ENCODE results near the gene SORL1-AS1.
A peak's percentile ranks its signal among the peaks of the same experiment; 100 is the strongest.

DNA sequence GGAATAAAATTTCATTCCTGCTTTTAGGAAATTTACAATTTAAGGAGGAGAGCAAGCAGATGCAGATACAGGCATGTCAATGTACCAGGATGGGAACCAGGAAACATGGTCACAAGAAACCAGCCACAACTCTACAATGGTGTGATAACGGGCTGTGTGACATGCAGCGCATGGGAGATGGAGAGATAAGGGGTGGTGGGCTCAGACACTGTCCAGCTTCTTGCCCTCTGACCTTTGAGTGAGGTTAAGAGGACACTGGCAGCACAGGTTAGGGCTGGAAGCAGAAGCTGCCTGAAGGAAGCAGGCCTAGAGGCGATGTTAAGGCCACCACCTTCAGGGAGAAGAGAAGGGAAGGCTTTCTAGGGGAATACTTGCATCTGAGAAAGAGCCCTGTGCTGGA is 2.3 kb upstream of the SORL1-AS1 start:
- TF ChIP-seq GATA3 (IDR thresholded peaks at IDR 0.05; ENCODE audit: low read depth, low read length) (peak; percentile 38; the same call in 1 of the 2 replicates), GATA2 (IDR thresholded peaks at IDR 0.05; ENCODE audit: low read depth, low read length) (peak; percentile 54)
